Measurements from ENCODE around the gene SCRT2. TPM values are rescaled to one million over a fixed set of nuclear protein-coding genes. Genes with fewer than 3 reads are reported as not detected.

SCRT2 gene
- polyA plus RNA-seq, 1 of the 3 experiments (the other 2 are of a cell fraction): not detected

GRCh38 chr20:620246-620645, 55.4 kb downstream of the SCRT2 start:
- Histone ChIP-seq H3K27me3 (ENCODE audit: insufficient read depth) (no peaks in the 10 kb centered on the region; the same call in 1 of the 2 replicates), H3F3A (replicated peaks; ENCODE audit: insufficient read depth) (no peaks in the 10 kb centered on the region), H3K36me3 (replicated peaks in 1 of 2; ENCODE audit: control insufficient read depth in 1 of 2, insufficient read depth in 2 of 2, low read length in 1 of 2) (no peaks in the 10 kb centered on the region), H4K20me1 (ENCODE audit: insufficient read depth) (no peaks in the 10 kb centered on the region), H3K79me2 (ENCODE audit: insufficient read depth) (no peaks in the 10 kb centered on the region), H3K9me3 (no peaks in the 10 kb centered on the region), H3K27ac (ENCODE audit: low read depth in 2 of 2, low read length in 1 of 2) (no peak overlapping the region), H3K9me2 (no peaks in the 10 kb centered on the region), H2AFZ (ENCODE audit: low read depth) (no peak overlapping the region), H3K4me1 (ENCODE audit: control insufficient read depth in 1 of 2, insufficient read depth in 2 of 2, low read depth in 1 of 2, low read length in 1 of 2) (no peaks in the 10 kb centered on the region), H3K4me3 (ENCODE audit: low read depth in 2 of 2, low read length in 1 of 2) (no peak overlapping the region), H3K9ac (no peak overlapping the region), H3K4me2 (no peak overlapping the region)
- POLR2A ChIA-PET: no interaction called here
- 55% methylated on average over 7 of the region's 7 CpGs for WGBS (ENCODE audit: low lambda C conversion rate)
- CTCF ChIA-PET: interaction anchor here (1.1 to 4.9 kb wide), 2 partner anchors 9 to 26 kb away, joined by 3 to 23 read pairs; no protein-coding TSS in a partner anchor
- DNase-seq: no peak
- TF ChIP-seq IRF3 (IDR thresholded peaks at IDR 0.05; ENCODE audit: low read depth, low read length): no peak
- no peak for TF ChIP-seq RXRA (IDR thresholded peaks at IDR 0.05; ENCODE audit: borderline replicate concordance, low read depth)
- no peak for TF ChIP-seq POLR2AphosphoS5 (IDR thresholded peaks at IDR 0.05; ENCODE audit: low read depth, low read length)
- no peak for TF ChIP-seq EP300 (IDR thresholded peaks at IDR 0.05; ENCODE audit: borderline replicate concordance in 1 of 2, low read depth in 1 of 2, low read length in 1 of 2)
- TF ChIP-seq FOSL2 (IDR thresholded peaks at IDR 0.05; ENCODE audit: borderline replicate concordance, low read depth): no peak
- TF ChIP-seq, protein P1, sequence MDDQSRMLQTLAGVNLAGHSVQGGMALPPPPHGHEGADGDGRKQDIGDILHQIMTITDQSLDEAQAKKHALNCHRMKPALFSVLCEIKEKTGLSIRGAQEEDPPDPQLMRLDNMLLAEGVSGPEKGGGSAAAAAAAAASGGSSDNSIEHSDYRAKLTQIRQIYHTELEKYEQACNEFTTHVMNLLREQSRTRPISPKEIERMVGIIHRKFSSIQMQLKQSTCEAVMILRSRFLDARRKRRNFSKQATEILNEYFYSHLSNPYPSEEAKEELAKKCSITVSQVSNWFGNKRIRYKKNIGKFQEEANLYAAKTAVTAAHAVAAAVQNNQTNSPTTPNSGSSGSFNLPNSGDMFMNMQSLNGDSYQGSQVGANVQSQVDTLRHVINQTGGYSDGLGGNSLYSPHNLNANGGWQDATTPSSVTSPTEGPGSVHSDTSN (IDR thresholded peaks at IDR 0.05): no peak
- no peak for TF ChIP-seq GATA2 (CRISPR knock-in tag; IDR thresholded peaks at IDR 0.05)
- TF ChIP-seq, protein P2, sequence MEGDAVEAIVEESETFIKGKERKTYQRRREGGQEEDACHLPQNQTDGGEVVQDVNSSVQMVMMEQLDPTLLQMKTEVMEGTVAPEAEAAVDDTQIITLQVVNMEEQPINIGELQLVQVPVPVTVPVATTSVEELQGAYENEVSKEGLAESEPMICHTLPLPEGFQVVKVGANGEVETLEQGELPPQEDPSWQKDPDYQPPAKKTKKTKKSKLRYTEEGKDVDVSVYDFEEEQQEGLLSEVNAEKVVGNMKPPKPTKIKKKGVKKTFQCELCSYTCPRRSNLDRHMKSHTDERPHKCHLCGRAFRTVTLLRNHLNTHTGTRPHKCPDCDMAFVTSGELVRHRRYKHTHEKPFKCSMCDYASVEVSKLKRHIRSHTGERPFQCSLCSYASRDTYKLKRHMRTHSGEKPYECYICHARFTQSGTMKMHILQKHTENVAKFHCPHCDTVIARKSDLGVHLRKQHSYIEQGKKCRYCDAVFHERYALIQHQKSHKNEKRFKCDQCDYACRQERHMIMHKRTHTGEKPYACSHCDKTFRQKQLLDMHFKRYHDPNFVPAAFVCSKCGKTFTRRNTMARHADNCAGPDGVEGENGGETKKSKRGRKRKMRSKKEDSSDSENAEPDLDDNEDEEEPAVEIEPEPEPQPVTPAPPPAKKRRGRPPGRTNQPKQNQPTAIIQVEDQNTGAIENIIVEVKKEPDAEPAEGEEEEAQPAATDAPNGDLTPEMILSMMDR (IDR thresholded peaks at IDR 0.05): no peak
- no peak for TF ChIP-seq JUND (IDR thresholded peaks at IDR 0.05)

GRCh38 chr20:618980-619379, 56.6 kb downstream of the SCRT2 start:
- no peak overlapping the region for H3K4me2 ChIP-seq
- H3K9me2 ChIP-seq: no peaks in the 10 kb centered on the region
- H2AFZ ChIP-seq (ENCODE audit: low read depth): no peak overlapping the region
- WGBS (ENCODE audit: low lambda C conversion rate): 10% methylated on average over 5 of the region's 5 CpGs
- H3K4me1 ChIP-seq (ENCODE audit: control insufficient read depth in 1 of 2, insufficient read depth in 2 of 2, low read depth in 1 of 2, low read length in 1 of 2): no peaks in the 10 kb centered on the region
- no peaks in the 10 kb centered on the region for H3K36me3 ChIP-seq (replicated peaks in 1 of 2; ENCODE audit: control insufficient read depth in 1 of 2, insufficient read depth in 2 of 2, low read length in 1 of 2)
- CTCF ChIA-PET: interaction anchor here (1.1 to 3.1 kb wide), 3 partner anchors 8 to 57 kb away, joined by 3 to 13 read pairs (median 8); no protein-coding TSS in a partner anchor
- no peaks in the 10 kb centered on the region for H4K20me1 ChIP-seq (ENCODE audit: insufficient read depth)
- no peak overlapping the region for H3K27ac ChIP-seq (ENCODE audit: low read depth in 2 of 2, low read length in 1 of 2)
- H3K4me3 ChIP-seq (ENCODE audit: low read depth in 2 of 2, low read length in 1 of 2): no peak overlapping the region
- POLR2A ChIA-PET: no interaction called here
- H3K9ac ChIP-seq: no peak overlapping the region
- H3K79me2 ChIP-seq (ENCODE audit: insufficient read depth): no peaks in the 10 kb centered on the region
- H3K27me3 ChIP-seq (ENCODE audit: insufficient read depth): no peaks in the 10 kb centered on the region; the same call in 1 of the 2 replicates
- no peak for DNase-seq
- no peaks in the 10 kb centered on the region for H3F3A ChIP-seq (replicated peaks; ENCODE audit: insufficient read depth)
- no peaks in the 10 kb centered on the region for H3K9me3 ChIP-seq
- TF ChIP-seq TAF1 (IDR thresholded peaks at IDR 0.05; ENCODE audit: borderline replicate concordance, low read depth, low read length): no peak
- no peak for TF ChIP-seq EZH2phosphoT487 (IDR thresholded peaks at IDR 0.05; ENCODE audit: borderline replicate concordance, low read depth)
- no peak for TF ChIP-seq POLR2AphosphoS5 (IDR thresholded peaks at IDR 0.05; ENCODE audit: low read depth, low read length)
- TF ChIP-seq GABPA (IDR thresholded peaks at IDR 0.05; ENCODE audit: low read depth): no peak
- TF ChIP-seq RXRA (IDR thresholded peaks at IDR 0.05; ENCODE audit: borderline replicate concordance, low read depth): no peak
- no peak for TF ChIP-seq YY1 (IDR thresholded peaks at IDR 0.05; ENCODE audit: low read depth)
- no peak for TF ChIP-seq FOXM1 (IDR thresholded peaks at IDR 0.05; ENCODE audit: low read depth)
- no peak for TF ChIP-seq NRF1 (IDR thresholded peaks at IDR 0.05; ENCODE audit: low read depth, low read length)
- TF ChIP-seq, protein P3, sequence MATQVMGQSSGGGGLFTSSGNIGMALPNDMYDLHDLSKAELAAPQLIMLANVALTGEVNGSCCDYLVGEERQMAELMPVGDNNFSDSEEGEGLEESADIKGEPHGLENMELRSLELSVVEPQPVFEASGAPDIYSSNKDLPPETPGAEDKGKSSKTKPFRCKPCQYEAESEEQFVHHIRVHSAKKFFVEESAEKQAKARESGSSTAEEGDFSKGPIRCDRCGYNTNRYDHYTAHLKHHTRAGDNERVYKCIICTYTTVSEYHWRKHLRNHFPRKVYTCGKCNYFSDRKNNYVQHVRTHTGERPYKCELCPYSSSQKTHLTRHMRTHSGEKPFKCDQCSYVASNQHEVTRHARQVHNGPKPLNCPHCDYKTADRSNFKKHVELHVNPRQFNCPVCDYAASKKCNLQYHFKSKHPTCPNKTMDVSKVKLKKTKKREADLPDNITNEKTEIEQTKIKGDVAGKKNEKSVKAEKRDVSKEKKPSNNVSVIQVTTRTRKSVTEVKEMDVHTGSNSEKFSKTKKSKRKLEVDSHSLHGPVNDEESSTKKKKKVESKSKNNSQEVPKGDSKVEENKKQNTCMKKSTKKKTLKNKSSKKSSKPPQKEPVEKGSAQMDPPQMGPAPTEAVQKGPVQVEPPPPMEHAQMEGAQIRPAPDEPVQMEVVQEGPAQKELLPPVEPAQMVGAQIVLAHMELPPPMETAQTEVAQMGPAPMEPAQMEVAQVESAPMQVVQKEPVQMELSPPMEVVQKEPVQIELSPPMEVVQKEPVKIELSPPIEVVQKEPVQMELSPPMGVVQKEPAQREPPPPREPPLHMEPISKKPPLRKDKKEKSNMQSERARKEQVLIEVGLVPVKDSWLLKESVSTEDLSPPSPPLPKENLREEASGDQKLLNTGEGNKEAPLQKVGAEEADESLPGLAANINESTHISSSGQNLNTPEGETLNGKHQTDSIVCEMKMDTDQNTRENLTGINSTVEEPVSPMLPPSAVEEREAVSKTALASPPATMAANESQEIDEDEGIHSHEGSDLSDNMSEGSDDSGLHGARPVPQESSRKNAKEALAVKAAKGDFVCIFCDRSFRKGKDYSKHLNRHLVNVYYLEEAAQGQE (IDR thresholded peaks at IDR 0.05; ENCODE audit: low read depth, low read length): no peak
- TF ChIP-seq, protein P2 (IDR thresholded peaks at IDR 0.05): no peak
- no peak for TF ChIP-seq FOXJ3 (CRISPR knock-in tag; IDR thresholded peaks at IDR 0.05)

Data from SK-N-SH (cell line).